Activated B cell treated with CpG ODN at 0.5 μM for 24 hours (primary cell): ENCODE measurements around the gene PDGFRB. TPM values are rescaled to one million over a fixed set of nuclear protein-coding genes. Genes with fewer than 3 reads are reported as not detected.

Experiments used
- ATAC-seq: fragments of 200-7000 bp; cut with Tn5 transposase; one replicate; pipeline ENCODE4 v1.10.0; 2021; ENCODE audit warnings: low read depth, mild to moderate bottlenecking, moderate library complexity
- CTCF ChIA-PET: fragments of 350-600 bp; sonication (Branson Sonifier 250); formaldehyde crosslinking; loops from one replicate; lab custom pipeline; 2021; ENCODE audit warnings: antibody characterized with exemption; lab: Charles Lee
- POLR2A ChIA-PET: fragments of 350-600 bp; sonication (Branson Sonifier 250); formaldehyde crosslinking; loops from one replicate; lab custom pipeline; 2021; ENCODE audit warnings: antibody characterized with exemption; lab: Charles Lee
- DNase-seq: peaks from one replicate; pipeline ENCODE4 v3.0.0; 2022
- H3K27ac Mint-ChIP-seq: one replicate; pipeline ENCODE4 v1.8.0; 2020; ENCODE audit warnings: mixed read lengths
- H3K27me3 Mint-ChIP-seq: one replicate; pipeline ENCODE4 v1.8.0; 2021; ENCODE audit warnings: mixed read lengths
- H3K36me3 Mint-ChIP-seq: one replicate; pipeline ENCODE4 v1.8.0; 2021; ENCODE audit warnings: low read depth, mixed read lengths
- H3K4me1 Mint-ChIP-seq: one replicate; pipeline ENCODE4 v1.8.0; 2021; ENCODE audit warnings: mixed read lengths
- H3K4me3 Mint-ChIP-seq: one replicate; pipeline ENCODE4 v1.8.0; 2020; ENCODE audit warnings: mild to moderate bottlenecking, mixed read lengths
- H3K9me3 Mint-ChIP-seq: one replicate; pipeline ENCODE4 v1.8.0; 2020; ENCODE audit warnings: mixed read lengths
- CTCF ChIP-seq: fragments of 200-600 bp; IDR thresholded peaks from one replicate; pipeline ENCODE4 v1.8.0; 2022; ENCODE audit warnings: antibody characterized with exemption, mild to moderate bottlenecking
- intact Hi-C: fragments of 100-400 bp; cut with micrococcal nuclease; formaldehyde crosslinking; loops from one replicate; pipeline ENCODE4 v1.15.1; 2024
- total RNA-seq: library from RNA; stranded (reverse); gene quantifications from 2 replicates; pipeline ENCODE4 v1.2.3, GENCODE V29; 2022

The PDGFRB gene
- total RNA-seq, 1 donor from 2014 or later = 1.8 TPM

GRCh38 chr5:150146862-150147601 is 8.6 kb downstream of the PDGFRB start:
- ATAC-seq (no peak), DNase-seq (no peak)
- Mint-ChIP-seq H3K9me3 (no peaks in the 10 kb centered on the region), H3K36me3 (no peaks in the 10 kb centered on the region), H3K4me3 (no peak overlapping the region), H3K27ac (no peak overlapping the region), H3K4me1 (no peaks in the 10 kb centered on the region), H3K27me3 (no peaks in the 10 kb centered on the region)
- ChIA-PET POLR2A (no interaction called here), CTCF (no interaction called here)
- no peak for TF ChIP-seq CTCF
- intact Hi-C loops = no loop called here

- Mint-ChIP-seq H3K9me3 (no peaks in the 10 kb centered on the region), H3K36me3 (no peaks in the 10 kb centered on the region), H3K27me3 (no peaks in the 10 kb centered on the region), H3K4me1 (no peaks in the 10 kb centered on the region), H3K4me3 (no peak overlapping the region), H3K27ac (no peak overlapping the region)
- intact Hi-C loops = no loop called here
- DNase-seq (no peak), ATAC-seq (no peak)
- no peak for TF ChIP-seq CTCF
- ChIA-PET CTCF (no interaction called here), POLR2A (no interaction called here)
Measured at GRCh38 chr5:150146235-150146634, 9.4 kb downstream of the PDGFRB start.

GRCh38 chr5:150144879-150145278 is 10.8 kb downstream of the PDGFRB start:
- ChIA-PET POLR2A (no interaction called here), CTCF (no interaction called here)
- Mint-ChIP-seq H3K27ac (no peak overlapping the region), H3K4me1 (no peaks in the 10 kb centered on the region), H3K9me3 (no peaks in the 10 kb centered on the region), H3K4me3 (no peak overlapping the region), H3K36me3 (no peaks in the 10 kb centered on the region), H3K27me3 (no peaks in the 10 kb centered on the region)
- intact Hi-C loops = no loop called here
- DNase-seq (no peak), ATAC-seq (no peak)
- no peak for TF ChIP-seq CTCF

- ATAC-seq = no peak
- no peak for TF ChIP-seq CTCF
- no peaks in the 10 kb centered on the region for H3K36me3 Mint-ChIP-seq
- no peak overlapping the region for H3K4me3 Mint-ChIP-seq
- H3K27ac Mint-ChIP-seq = no peak overlapping the region
- no peaks in the 10 kb centered on the region for H3K27me3 Mint-ChIP-seq
- H3K4me1 Mint-ChIP-seq = no peaks in the 10 kb centered on the region
- CTCF ChIA-PET = no interaction called here
- intact Hi-C loops = no loop called here
- no peak for DNase-seq
- no peaks in the 10 kb centered on the region for H3K9me3 Mint-ChIP-seq
- POLR2A ChIA-PET = no interaction called here
Measured at GRCh38 chr5:150144246-150144801, 11.3 kb downstream of the PDGFRB start.

GRCh38 chr5:150143350-150144245 is 12.0 kb downstream of the PDGFRB start:
- CTCF ChIA-PET = no interaction called here
- ATAC-seq = no peak
- no peaks in the 10 kb centered on the region for H3K9me3 Mint-ChIP-seq
- no peak overlapping the region for H3K4me3 Mint-ChIP-seq
- no peak for TF ChIP-seq CTCF
- POLR2A ChIA-PET = no interaction called here
- no peak overlapping the region for H3K27ac Mint-ChIP-seq
- no peak for DNase-seq
- H3K36me3 Mint-ChIP-seq = no peaks in the 10 kb centered on the region
- no peaks in the 10 kb centered on the region for H3K4me1 Mint-ChIP-seq
- intact Hi-C loops = no loop called here
- H3K27me3 Mint-ChIP-seq = no peaks in the 10 kb centered on the region
